SU-DHL-6 (cell line): ENCODE results near the gene DIAPH2.

Experiments used
- H2AFZ ChIP-seq: fragments of 200-600 bp; sonication (generic); 2 replicates; pipeline ENCODE4 v1.6.1; 2014; ENCODE audit warnings: low read depth, mild to moderate bottlenecking, moderate library complexity, mixed read lengths, antibody characterized with exemption, low read length; ENCODE audit not compliant: severe bottlenecking
- H3F3A ChIP-seq: fragments of 200-600 bp; shearing (Covaris generic); 2 replicates; pipeline ENCODE4 v1.6.0; 2016; ENCODE audit warnings: antibody characterized with exemption, mild to moderate bottlenecking; ENCODE audit not compliant: insufficient read depth
- H3K27ac ChIP-seq: fragments of 200-600 bp; sonication (generic); 2 replicates; pipeline ENCODE4 v1.5.1; 2016; ENCODE audit warnings: low read depth, mild to moderate bottlenecking, low read length, moderate library complexity, mixed read lengths
- H3K27me3 ChIP-seq: fragments of 200-600 bp; sonication (generic), shearing (Covaris generic); 2 replicates; pipeline ENCODE4 v1.6.0; 2014; ENCODE audit warnings: mild to moderate bottlenecking, low read length
- H3K36me3 ChIP-seq: fragments of 200-600 bp; sonication (generic); 2 replicates; pipeline ENCODE4 v1.6.1; 2014; ENCODE audit warnings: mild to moderate bottlenecking, low read length, mixed read lengths
- H3K4me2 ChIP-seq: fragments of 300-600, 200-600 bp; shearing (Covaris generic), sonication (generic); 2 replicates; pipeline ENCODE4 v1.6.0; 2014; ENCODE audit warnings: low read length, low read depth, mild to moderate bottlenecking; ENCODE audit not compliant: poor library complexity, severe bottlenecking
- H3K4me3 ChIP-seq: fragments of 200-600 bp; sonication (generic); 2 replicates; pipeline ENCODE4 v1.5.1; 2014; ENCODE audit warnings: antibody characterized with exemption, low read length, mild to moderate bottlenecking, mixed read lengths; ENCODE audit not compliant: insufficient read depth, poor library complexity, severe bottlenecking
- H3K79me2 ChIP-seq: fragments of 200-600 bp; sonication (generic); 2 replicates; pipeline ENCODE4 v1.6.1; 2014; ENCODE audit warnings: mild to moderate bottlenecking, low read length, moderate library complexity; ENCODE audit not compliant: insufficient read depth
- H3K9ac ChIP-seq: fragments of 200-600 bp; sonication (generic); 2 replicates; pipeline ENCODE4 v1.7.0; 2014; ENCODE audit warnings: mild to moderate bottlenecking, low read length
- H3K9me2 ChIP-seq: fragments of 200-600 bp; sonication (generic); replicated peaks from 2 replicates; pipeline ENCODE4 v1.6.1; 2014; ENCODE audit warnings: low read length; ENCODE audit not compliant: insufficient read depth
- H3K9me3 ChIP-seq: fragments of 200-600 bp; sonication (generic); 2 replicates; pipeline ENCODE4 v1.6.1; 2014; ENCODE audit warnings: low read length, mixed read lengths; ENCODE audit not compliant: insufficient read depth
- H4K20me1 ChIP-seq: fragments of 200-600 bp; sonication (generic); 2 replicates; pipeline ENCODE4 v1.6.1; 2014; ENCODE audit warnings: low read depth, mild to moderate bottlenecking, antibody characterized with exemption, low read length, moderate library complexity, mixed read lengths
- CTCF ChIP-seq: fragments of 200-600 bp; sonication (generic); IDR thresholded peaks from one replicate; pipeline ENCODE4 v1.5.1; 2017; ENCODE audit warnings: antibody characterized with exemption, mild to moderate bottlenecking, low read length, moderate library complexity; ENCODE audit not compliant: insufficient read depth, poor library complexity, severe bottlenecking
- EZH2phosphoT487 ChIP-seq: fragments of 200-600 bp; sonication (generic), shearing (Covaris generic); conservative IDR thresholded peaks from 2 replicates; pipeline ENCODE4 v1.6.1; 2018; ENCODE audit warnings: mild to moderate bottlenecking, antibody characterized with exemption, low read length, moderate library complexity, mixed read lengths

DIAPH2 gene

DNA sequence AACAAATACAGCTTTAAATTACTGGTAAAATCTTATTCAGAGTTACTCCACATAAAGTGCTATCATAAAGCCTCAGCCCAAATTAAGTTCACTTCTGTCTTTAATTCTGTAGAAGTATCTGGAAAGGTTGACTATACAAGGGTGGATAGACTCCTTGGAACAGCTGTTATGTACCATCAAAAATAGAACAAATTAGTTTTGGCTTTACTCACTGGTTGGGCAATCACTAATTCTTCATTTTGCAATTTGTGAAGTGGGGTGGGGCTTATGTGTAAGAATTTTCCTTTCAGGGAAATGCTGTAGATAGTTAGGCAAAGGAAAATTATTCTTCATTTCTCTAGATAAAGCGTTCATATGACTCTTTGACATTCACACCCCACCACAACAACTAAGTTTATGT lies 7.8 kb downstream of the DIAPH2 start:
- Histone ChIP-seq H3K27me3 (no peaks in the 10 kb centered on the region), H3K79me2 (peaks cover 28% of the 10 kb centered on the region; the same call in 1 of the 2 replicates), H3K4me3 (no peak overlapping the region), H3K9me2 (no peaks in the 10 kb centered on the region), H4K20me1 (no peaks in the 10 kb centered on the region), H3F3A (no peaks in the 10 kb centered on the region), H3K4me2 (no peak overlapping the region), H3K27ac (no peak overlapping the region), H2AFZ (no peak overlapping the region), H3K36me3 (no peaks in the 10 kb centered on the region), H3K9ac (no peak overlapping the region), H3K9me3 (no peaks in the 10 kb centered on the region)
- TF ChIP-seq CTCF (no peak), EZH2phosphoT487 (no peak)

DNA sequence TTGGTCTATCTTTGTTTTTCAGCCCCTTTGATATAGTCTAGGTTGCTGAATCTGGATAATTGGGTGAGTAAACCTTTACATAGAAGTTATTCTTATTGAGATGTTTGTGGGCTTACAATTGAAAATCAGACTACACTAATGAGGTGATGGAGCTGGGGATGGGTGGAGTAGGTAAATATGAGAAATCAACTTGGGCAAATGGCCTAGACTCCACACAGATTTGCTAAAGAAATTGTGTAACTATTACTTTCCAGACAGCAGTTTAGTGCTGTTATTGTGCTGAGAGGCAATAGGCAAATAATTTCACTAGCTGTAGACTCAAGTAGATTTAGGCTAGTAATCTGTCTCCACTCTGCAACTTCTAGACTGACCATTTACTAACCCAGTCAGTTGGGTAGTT lies 8.2 kb downstream of the DIAPH2 start:
- Histone ChIP-seq H3K79me2 (peaks cover 28% of the 10 kb centered on the region; the same call in 1 of the 2 replicates), H3K9ac (no peak overlapping the region), H3K36me3 (no peaks in the 10 kb centered on the region), H3K27ac (no peak overlapping the region), H3K9me3 (no peaks in the 10 kb centered on the region), H3K4me2 (no peak overlapping the region), H3K27me3 (no peaks in the 10 kb centered on the region), H3K9me2 (no peaks in the 10 kb centered on the region), H4K20me1 (no peaks in the 10 kb centered on the region), H2AFZ (no peak overlapping the region), H3F3A (no peaks in the 10 kb centered on the region), H3K4me3 (no peak overlapping the region)
- TF ChIP-seq EZH2phosphoT487 (no peak), CTCF (no peak)

- no peak overlapping the region for H3K9ac ChIP-seq
- peaks cover 28% of the 10 kb centered on the region; the same call in 1 of the 2 replicates for H3K79me2 ChIP-seq
- H3K9me2 ChIP-seq = no peaks in the 10 kb centered on the region
- no peak overlapping the region for H3K4me3 ChIP-seq
- H3K36me3 ChIP-seq = no peaks in the 10 kb centered on the region
- no peak overlapping the region for H3K4me2 ChIP-seq
- no peak overlapping the region for H2AFZ ChIP-seq
- no peaks in the 10 kb centered on the region for H3K27me3 ChIP-seq
- H3F3A ChIP-seq = no peaks in the 10 kb centered on the region
- no peak for TF ChIP-seq CTCF
- TF ChIP-seq EZH2phosphoT487 = no peak
- H3K27ac ChIP-seq = no peak overlapping the region
- H4K20me1 ChIP-seq = no peaks in the 10 kb centered on the region
- no peaks in the 10 kb centered on the region for H3K9me3 ChIP-seq
Measured at GRCh38 chrX:96693407-96693806, 8.8 kb downstream of the DIAPH2 start.

DNA sequence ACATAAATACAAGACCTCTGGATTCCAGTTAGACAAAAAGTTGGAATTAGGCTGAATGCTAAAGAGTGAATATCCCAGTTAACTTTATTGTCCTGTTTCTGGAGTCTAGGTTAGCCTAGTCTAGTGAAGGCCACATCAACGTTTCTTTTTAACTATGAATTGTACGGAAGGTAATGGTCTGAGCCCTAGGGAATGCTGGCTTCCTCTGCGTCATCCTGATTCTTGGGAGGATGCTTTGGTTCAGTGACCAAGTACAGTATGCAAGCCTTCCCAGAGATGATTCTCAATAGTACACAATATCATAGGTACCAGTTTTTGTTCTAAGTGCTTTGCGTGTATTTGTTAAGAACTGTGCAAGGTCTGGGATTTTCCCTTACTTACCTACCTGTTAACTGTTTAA lies 11.8 kb downstream of the DIAPH2 start:
- Histone ChIP-seq H3K9me3 (no peaks in the 10 kb centered on the region), H3K4me3 (no peak overlapping the region), H3K27me3 (no peaks in the 10 kb centered on the region), H2AFZ (no peak overlapping the region), H3K4me2 (no peak overlapping the region), H3F3A (no peaks in the 10 kb centered on the region), H3K9ac (no peak overlapping the region), H3K36me3 (no peaks in the 10 kb centered on the region), H3K9me2 (no peaks in the 10 kb centered on the region), H4K20me1 (no peaks in the 10 kb centered on the region), H3K79me2 (peaks cover 18% of the 10 kb centered on the region; the same call in 1 of the 2 replicates), H3K27ac (no peak overlapping the region)
- TF ChIP-seq EZH2phosphoT487 (no peak), CTCF (no peak)
